Measurements from ENCODE around the gene PLEKHH1.

GRCh38 chr14:67551123-67551522 is 18.0 kb downstream of the PLEKHH1 start:
- TF ChIP-seq, protein P1, sequence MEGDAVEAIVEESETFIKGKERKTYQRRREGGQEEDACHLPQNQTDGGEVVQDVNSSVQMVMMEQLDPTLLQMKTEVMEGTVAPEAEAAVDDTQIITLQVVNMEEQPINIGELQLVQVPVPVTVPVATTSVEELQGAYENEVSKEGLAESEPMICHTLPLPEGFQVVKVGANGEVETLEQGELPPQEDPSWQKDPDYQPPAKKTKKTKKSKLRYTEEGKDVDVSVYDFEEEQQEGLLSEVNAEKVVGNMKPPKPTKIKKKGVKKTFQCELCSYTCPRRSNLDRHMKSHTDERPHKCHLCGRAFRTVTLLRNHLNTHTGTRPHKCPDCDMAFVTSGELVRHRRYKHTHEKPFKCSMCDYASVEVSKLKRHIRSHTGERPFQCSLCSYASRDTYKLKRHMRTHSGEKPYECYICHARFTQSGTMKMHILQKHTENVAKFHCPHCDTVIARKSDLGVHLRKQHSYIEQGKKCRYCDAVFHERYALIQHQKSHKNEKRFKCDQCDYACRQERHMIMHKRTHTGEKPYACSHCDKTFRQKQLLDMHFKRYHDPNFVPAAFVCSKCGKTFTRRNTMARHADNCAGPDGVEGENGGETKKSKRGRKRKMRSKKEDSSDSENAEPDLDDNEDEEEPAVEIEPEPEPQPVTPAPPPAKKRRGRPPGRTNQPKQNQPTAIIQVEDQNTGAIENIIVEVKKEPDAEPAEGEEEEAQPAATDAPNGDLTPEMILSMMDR (IDR thresholded peaks at IDR 0.05; ENCODE audit: low read depth, low read length, missing input control), result no peak
- no peak for TF ChIP-seq MAX (IDR thresholded peaks at IDR 0.05)
- no peak for TF ChIP-seq YY1 (IDR thresholded peaks at IDR 0.05)
- no peak for TF ChIP-seq REST (IDR thresholded peaks at IDR 0.05)
- no peak for TF ChIP-seq ZBTB33 (IDR thresholded peaks at IDR 0.05)
- no peak for TF ChIP-seq EGR1 (IDR thresholded peaks at IDR 0.05; ENCODE audit: low read depth in 2 of 2)
- TF ChIP-seq, protein P2, sequence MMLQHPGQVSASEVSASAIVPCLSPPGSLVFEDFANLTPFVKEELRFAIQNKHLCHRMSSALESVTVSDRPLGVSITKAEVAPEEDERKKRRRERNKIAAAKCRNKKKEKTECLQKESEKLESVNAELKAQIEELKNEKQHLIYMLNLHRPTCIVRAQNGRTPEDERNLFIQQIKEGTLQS (IDR thresholded peaks at IDR 0.05), result no peak

Measured in liver (tissue), 3 donors.